Ovary (tissue), 3 donors: ENCODE measurements around the gene MIEF2.

Source experiments
- CTCF ChIP-seq, 3 donors: fragments of 450-650 bp in 2 of 3; fragments of 200-600 bp in 1 of 3; IDR thresholded peaks; one replicate each; pipeline versions ENCODE4 v1.5.1 to v1.8.0; 2016 to 2022; ENCODE audit warnings: antibody characterized with exemption in 3 of 3, mild to moderate bottlenecking in 1 of 3
- EP300 ChIP-seq: sonication (generic); formaldehyde crosslinking; IDR thresholded peaks from one replicate; pipeline ENCODE4 v1.6.1; 2017; ENCODE audit warnings: antibody characterized with exemption
- POLR2A ChIP-seq: fragments of 450-650 bp; IDR thresholded peaks from one replicate; pipeline ENCODE4 v1.6.1; 2017; ENCODE audit warnings: antibody characterized with exemption, mild to moderate bottlenecking, moderate library complexity
- donor health status: DM: no; HTN: no; CAD: no.

- TF ChIP-seq CTCF (IDR thresholded peaks at IDR 0.05) (no peak), POLR2A (no peak), EP300 (no peak)
Observed at GRCh38 chr17:18315562-18315922, 55.1 kb downstream of the MIEF2 start.
